ENCODE results near the gene STYXL1.

The STYXL1 gene

DNA sequence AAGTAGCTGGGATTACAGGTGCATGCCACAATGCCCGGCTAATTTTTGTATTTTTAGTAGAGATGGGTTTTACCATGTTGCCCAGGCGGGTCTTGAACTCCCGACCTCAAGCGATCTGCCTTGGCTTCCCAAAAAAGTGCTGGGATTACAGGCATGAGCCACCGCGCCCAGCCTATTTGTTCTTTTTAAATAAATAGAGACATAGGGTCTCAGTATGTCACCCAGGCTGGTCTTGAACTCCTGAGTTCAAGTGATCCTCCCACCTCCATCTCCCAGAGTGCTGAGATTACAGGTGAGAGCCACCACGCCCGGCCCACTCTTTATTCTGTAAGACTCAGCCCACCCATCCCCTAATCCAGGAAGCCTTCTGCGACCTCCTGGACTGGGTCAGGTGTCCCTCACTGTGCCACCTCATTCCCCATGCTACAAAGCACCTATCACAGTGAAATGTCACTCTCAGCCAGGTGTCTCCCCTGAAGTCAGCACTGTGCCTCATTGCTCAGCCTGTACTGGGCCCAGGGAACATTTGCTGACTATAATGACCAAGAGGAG, 56.2 kb downstream of the STYXL1 start:
- DNase-seq, result no peak

DNA sequence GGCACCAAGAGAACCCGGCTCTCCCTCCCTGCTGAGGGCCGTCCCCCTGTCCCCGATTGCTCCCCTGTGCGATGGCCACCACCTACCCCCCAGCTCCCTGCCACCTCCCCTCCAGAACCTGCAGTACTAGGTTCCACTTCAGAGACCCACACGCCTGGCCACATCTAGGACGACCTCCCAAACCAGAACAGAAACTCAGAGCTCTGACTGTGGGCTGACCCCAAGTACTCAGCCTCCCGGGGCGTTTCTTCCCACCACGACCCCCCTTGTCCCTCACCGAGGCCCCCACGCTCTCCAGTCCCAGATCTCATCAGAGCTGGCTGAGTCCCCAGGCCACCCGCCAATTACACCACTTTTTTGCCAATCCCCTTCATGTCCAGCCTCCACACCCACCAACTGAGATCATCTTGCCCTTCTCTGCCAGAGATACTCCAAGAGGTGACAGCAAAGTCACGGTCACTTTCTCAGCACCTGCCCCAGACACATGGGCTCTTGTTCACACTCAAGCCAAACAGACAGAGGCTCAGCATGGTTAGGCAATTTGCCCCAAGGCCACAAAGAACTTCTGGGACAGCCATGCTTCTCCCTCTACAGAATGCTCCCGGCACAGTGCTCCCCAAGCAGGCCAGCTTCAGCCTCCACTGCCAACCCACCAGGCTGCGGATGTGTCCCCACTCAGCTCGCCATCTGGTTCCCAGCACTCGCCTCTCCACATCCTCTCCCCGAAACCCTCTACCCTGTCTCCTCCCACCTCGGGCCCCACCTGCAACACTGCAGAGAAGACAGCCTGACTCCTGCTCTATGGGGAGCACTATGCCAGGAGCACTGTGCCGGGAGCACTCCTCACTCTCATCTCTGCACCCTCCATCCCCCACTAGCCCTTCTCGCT, 58.1 kb downstream of the STYXL1 start:
- no peak for DNase-seq

DNA sequence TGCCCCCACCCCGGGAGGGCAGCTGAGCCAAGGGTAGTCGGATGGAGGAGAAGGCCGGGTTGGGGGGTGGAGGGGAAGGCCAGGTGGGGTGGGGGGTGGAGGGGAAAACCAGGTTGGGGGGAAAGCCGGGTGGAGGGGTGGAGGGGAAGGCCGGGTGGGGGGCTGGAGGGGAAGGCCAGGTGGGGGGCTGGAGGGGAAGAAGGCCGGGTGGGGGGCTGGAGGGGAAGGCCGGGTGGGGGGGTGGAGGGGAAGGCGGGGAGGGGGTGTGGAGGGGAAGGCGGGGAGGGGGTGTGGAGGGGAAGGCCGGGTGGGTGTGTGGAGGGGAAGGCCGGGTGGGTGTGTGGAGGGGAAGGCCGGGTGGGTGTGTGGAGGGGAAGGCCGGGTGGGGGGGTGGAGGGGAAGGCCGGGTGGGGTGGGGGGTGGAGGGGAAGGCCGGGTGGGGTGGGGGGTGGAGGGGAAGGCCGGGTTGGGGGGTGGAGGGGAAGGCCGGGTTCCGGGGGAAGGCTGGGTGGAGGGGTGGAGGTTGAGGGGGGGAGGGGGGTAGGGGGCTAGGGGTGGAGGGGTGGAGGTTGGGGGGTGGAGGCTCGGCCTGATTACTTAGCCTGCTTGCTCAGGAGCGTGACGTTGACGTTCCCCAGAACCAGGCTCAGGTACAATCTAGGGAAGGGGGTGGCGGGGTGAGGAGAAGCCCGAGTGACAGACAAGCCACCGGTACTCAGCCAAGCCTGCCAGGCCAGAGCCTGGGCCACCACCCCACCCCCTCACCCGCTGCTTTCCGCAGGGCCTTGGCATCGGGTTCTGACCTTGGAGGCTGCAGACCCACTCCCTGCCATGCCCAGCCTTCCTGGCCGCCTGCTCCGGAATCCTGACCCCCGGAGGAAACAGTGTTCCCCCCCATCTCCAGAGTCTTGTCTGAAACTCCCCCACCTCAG, 59.0 kb downstream of the STYXL1 start:
- no peak for DNase-seq

DNA sequence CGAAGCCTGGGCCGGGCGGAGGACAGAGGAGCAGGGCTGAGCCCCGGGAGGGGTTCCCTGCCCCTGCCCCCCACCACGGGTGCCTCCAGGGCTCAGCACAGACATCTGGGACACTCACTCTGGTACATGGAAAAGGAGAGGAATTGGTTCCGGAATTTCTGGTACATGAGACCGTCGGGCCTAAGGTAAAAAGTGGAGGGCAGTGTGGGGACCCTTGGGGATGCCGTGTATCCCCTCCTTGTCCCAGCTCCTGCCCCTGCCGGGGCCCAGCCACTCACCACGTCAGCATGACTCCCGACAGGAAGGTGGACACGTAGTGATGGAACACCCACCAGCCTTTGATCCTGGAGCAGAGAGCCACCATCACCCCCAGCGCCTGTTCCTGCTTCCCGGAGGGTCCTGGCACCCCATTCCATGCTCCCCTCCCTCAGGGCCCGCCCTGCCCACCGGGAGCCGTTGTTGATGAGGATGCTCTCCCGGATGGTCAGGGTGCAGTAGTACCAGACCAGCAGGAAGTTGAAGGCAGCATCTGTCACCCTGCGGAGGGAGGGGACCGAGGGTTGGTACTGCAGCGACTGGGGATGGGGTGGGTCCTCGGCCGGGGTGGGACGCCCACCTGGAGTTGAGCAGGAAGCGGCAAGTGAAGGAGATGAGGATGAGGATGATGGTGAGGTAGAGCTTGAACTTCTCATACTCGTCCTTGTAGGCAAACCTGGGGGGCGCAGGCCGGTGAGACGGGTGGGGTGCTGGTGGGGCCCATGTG, 59.8 kb downstream of the STYXL1 start:
- DNase-seq, result no peak

DNA sequence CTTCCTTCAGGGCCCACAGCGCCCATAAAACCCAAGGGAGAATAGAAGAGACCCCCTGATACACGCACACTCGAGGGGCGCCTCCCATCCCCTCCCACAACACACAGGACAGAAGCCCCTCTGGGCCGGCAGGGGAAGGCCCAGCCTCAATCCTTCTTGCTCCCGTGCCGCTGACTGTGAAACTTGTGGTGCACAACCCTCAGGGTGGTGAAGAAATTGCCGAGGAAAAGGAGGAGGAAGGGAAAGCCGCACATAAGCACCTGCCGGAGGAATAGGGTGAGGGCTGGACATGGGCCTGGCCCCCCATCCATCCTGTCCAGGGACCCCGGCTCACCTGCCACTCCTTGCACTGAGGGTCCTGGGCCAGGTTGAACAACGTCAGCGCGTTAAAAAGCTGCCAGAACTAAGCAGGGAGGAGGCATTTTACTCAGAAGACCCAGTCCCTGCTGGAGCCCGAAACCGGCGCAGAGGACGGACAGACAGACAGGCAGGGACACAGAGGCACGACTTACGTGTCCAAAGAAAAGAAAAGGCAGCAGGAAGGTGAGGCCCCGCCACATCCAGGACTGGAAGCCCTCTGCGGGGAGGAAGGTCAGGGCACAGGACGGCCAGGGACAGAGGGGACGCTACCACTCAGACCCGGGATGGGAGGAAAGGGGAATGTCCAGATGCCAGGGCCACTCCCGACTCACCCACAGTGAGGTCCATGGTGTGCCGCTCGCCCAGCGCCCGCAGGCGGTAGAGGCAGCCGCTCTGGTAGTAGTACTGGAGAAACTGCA, 60.6 kb downstream of the STYXL1 start:
- no peak for DNase-seq

DNA sequence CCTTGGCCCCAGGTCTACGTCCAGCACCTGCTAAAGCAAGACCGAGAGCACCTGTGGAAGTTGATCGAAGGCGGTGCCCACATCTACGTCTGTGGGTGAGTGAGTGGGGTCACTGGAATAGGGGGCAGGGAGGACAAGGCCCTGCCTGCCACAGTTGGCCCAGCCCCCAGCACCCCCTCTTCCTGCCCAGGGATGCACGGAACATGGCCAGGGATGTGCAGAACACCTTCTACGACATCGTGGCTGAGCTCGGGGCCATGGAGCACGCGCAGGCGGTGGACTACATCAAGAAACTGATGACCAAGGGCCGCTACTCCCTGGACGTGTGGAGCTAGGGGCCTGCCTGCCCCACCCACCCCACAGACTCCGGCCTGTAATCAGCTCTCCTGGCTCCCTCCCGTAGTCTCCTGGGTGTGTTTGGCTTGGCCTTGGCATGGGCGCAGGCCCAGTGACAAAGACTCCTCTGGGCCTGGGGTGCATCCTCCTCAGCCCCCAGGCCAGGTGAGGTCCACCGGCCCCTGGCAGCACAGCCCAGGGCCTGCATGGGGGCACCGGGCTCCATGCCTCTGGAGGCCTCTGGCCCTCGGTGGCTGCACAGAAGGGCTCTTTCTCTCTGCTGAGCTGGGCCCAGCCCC, 61.5 kb downstream of the STYXL1 start:
- DNase-seq, result no peak

DNA sequence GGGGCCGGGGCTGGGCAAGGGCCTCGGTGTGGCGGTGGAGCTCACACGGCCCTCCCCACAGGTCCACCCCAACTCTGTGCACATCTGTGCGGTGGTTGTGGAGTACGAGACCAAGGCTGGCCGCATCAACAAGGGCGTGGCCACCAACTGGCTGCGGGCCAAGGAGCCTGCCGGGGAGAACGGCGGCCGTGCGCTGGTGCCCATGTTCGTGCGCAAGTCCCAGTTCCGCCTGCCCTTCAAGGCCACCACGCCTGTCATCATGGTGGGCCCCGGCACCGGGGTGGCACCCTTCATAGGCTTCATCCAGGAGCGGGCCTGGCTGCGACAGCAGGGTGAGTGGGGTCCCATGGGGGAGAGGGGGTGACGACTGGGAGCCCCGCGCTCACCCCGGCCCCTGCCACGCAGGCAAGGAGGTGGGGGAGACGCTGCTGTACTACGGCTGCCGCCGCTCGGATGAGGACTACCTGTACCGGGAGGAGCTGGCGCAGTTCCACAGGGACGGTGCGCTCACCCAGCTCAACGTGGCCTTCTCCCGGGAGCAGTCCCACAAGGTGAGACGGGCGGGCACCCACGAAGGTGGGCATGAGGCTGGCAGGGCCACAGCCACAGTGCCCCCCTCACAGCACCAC, 62.2 kb downstream of the STYXL1 start:
- no peak for DNase-seq

DNA sequence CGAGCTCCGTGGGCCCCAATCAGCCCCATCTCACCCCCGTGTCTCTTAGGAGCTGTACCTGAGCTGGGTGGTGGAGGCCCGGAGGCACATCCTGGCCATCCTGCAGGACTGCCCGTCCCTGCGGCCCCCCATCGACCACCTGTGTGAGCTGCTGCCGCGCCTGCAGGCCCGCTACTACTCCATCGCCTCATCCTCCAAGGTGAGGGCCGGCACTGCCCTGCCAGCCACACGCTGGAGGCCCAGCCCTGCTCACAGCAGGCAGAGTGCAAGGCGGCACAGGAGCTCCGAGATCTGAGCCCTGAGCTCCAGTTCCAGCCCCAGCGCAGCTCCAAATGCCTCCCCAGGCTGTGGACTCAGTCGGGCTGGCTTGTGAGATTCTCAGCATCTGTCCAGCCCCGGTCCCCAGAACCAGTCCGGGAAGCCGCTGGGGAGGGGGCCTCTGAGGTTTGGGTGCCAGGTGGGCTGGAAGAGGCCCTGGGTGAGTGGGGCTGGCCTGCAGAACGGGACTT, 62.7 kb downstream of the STYXL1 start:
- no peak for DNase-seq

DNA sequence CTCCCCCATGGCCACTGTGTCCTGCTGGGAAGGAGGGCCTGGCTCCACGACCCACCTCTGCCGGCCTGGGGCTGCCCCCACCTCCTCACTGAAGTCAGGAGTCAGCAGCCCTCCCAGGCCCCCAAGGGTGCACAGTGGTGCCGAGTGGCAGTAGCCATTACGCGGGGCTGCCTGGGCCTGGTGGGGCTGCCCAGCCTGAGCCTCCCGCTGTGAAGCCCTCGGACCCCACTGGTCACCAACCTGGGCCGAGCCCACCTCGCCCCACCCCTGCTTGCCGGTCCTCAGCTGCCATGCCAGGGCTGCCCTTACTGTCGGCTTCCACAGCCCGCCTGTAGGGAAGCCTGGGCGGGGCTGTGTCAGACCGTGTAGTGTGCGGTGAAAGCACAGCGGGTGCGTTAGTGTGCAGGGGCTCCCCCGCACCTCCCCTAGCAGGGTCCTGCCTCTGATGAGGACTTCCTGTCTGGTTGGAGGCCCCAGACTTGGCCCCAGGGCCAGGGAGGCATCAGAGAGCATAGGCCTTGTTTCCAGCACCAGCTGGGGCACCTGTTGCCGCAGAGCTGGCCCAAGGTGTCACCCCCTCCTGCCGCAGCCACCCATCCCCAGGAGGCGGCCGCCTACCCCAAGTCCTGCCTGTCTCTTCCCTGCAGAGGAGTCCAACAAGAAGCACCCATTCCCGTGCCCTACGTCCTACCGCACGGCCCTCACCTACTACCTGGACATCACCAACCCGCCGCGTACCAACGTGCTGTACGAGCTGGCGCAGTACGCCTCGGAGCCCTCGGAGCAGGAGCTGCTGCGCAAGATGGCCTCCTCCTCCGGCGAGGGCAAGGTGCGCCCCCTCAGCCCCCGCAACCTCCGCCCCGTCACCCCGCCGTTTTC, 63.4 kb downstream of the STYXL1 start:
- no peak for DNase-seq

DNA sequence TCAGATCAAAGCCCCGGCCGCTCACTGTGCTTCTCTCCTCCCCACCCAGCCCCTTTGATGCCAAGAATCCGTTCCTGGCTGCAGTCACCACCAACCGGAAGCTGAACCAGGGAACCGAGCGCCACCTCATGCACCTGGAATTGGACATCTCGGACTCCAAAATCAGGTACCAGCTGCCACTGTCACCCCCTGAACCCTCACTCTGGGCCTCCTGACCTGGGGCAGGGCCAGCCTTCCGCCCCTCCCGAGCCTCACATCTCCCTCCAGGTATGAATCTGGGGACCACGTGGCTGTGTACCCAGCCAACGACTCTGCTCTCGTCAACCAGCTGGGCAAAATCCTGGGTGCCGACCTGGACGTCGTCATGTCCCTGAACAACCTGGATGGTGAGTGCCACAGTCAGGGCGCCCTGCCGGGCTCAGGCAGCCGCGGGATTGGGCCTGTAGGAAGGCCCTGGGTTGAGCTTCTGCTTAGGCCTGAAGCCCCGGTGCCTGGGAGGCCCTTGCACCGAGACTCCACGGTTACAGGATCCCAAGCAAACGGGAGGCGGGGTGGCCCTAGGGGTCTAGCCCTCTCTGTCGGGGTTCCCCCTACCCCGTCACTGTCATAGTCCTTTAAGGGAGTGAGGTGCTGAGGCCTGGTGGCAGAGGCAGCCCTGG, 64.2 kb downstream of the STYXL1 start:
- no peak for DNase-seq

DNA sequence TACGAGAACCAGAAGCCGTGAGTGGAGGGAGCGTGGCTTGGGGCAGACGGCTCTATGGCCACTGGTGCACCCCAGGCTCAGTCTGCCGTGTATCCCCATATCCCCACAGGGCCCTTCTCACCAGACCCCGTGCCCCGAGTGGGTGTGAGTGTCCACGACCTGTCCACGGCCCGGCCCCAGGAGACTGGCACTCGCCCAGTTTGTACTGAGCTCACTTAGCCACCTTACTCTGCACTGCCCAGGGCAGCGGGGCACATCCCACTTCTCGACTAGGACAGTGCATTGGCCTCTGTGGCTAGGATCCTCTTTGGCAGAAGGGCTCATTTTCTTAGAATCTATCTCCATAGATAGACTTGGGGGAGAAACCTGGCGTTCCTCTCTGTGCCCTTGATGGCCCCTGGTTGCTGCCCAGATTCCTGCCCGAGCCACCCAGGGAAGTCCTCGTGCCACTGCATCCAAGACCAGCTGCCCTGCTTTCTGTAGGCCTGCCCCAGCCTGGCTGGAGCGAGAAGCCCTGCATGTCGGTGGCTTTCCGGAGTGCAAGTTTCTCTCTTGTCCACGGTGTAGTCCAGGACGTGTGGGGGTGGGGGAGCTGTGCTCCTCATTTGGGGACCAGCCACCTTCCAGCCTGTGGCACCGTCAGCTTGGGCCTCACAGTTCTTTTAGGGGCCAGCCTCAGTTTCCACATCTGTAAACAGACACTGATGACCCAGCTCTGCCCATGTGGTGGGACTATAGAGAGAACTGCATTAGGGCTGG, 65.3 kb downstream of the STYXL1 start:
- DNase-seq, result no peak

DNA sequence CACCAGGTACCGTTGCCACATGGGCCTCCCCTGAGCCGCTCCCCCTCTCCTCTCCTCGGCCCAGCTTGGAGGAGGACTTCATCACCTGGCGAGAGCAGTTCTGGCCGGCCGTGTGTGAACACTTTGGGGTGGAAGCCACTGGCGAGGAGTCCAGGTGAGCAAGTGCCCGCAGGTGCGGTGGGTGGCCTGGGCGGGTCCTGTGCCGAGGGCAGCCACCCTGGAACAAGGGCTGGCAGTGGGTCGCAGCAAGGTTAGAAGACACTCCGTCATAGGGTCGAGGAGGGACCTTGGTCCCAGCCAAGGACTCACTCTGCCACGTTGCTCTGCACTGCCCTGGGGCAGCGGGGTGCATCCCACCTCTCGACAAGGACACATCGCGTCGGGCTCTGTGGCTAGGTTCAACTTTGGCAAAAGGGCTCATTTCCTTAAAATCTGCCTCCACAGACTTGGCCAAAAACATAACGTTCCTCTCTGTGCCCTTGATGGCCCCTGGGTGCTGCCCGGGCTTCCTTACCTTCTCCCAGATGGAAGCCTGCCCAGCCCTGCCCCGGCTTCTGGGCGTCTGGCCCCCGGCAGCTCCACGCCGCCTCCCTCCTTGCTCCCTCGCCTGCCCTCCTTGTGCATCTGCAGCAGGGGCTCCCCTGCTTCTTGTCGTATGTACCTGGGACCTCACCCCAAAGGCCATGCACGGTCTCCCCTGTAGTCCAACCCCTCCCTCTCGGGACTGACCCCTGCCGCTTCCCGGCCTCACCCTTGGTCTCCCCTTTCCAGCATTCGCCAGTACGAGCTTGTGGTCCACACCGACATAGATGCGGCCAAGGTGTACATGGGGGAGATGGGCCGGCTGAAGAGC, 66.1 kb downstream of the STYXL1 start:
- DNase-seq, result no peak

DNA sequence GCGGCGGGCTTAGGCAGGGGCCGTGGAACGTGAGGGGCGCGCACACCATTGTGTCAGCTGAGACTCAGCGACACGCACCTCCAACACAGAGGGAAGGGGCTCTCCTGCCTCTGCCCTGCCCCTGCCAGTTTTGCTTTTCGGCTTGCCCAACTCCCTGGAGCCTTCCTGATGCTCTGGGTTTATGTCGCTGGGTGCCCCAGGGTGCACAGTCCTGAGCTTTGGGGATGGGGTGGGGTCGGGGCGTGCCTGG, 66.7 kb downstream of the STYXL1 start:
- DNase-seq, result no peak

DNA sequence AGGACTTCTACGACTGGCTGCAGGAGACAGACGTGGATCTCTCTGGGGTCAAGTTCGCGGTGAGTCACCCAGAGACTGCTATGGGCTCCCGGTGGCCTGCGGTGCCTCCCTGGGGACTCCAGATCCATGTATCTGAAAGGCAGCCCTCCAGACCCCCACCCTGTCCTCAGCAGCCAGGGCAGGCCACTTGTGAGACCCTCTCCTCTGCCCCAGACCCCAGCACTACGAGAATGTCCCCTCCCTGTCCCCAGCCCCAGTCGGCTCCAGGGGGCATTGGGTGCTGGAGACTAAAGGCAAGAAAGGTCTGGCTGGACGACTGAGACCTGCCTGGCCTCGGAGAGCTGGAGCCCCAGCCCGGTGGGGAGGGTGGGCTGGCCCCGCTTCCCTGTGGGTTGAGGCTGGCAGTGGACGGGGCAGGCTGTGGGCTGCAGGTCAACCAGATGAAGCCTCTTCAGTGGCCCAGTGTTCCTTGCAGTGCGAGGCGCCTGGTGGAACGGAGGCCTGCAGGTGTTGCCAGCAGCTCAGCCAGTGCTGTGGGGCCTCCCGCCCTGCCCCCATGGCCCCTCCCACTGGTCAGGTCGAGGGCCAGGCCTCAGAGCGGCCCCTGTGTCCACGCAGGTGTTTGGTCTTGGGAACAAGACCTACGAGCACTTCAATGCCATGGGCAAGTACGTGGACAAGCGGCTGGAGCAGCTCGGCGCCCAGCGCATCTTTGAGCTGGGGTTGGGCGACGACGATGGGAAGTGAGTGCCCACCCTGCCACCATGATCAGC, 67.2 kb downstream of the STYXL1 start:
- DNase-seq, result no peak

DNA sequence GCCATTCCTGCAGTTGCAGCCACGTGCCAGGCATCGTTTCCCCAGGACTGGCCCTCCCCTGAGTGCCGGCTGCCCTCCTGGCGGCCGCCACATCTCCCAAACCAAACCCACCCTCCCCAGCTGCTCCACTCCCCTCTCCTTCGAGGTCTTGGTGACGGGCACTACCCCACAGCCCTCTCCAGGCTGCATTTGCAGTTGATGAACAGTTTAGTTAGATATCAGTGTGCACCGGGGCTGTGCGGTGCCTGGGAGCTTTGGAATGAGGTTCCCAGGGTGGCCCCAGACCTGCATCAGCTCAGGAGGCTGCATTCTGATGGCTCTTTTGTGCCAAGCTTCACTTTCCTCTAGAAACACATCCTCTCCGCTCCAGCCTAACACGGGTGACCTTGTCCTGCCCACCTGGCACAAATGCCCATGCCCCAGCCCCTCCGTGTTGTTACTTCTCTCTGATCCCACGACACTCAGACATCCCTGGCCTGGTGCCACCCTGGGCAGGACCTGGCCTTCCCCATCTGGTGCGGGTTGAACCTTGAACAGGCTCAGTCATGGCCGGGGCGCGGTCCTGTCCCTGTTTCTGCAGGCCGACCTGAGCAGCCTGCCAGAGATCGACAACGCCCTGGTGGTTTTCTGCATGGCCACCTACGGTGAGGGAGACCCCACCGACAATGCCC, 67.9 kb downstream of the STYXL1 start:
- DNase-seq, result no peak

DNA sequence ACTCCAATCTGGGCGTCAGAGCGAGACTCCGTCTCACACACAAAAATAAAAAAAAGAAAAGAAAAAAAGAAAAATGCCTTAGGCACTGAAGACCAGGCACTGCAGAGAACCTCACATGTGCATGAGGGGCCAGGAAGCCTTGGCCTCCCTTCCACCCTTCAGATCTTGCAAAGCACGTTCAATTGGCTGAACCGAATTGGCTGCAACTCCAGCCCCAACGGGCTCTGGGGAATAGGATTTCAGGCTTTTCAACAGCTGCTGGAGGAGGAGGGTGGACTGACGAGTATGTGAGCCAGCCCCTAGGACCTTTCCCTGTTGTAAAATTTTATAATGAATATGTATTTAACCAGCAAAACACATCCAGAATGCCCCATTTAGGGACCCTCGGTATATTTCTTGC, 70.1 kb downstream of the STYXL1 start:
- DNase-seq, result no peak
